GM12891 (cell line): Measurements from ENCODE around the gene ZBTB43.

Experiments used
- DNase-seq: peaks from one replicate; pipeline ENCODE4 v3.0.0; 2011; ENCODE audit warnings: low spot score; ENCODE audit not compliant: insufficient read length
- FAIRE-seq: peaks from 2 replicates; lab custom pipeline; 2011; peaks lifted over from hg19 to GRCh38; lab: Jason Lieb, UNC
- PAX5 ChIP-seq: IDR thresholded peaks from 2 replicates; pipeline ENCODE4 v1.6.1; 2011; ENCODE audit warnings: low read length, moderate library complexity, mild to moderate bottlenecking; ENCODE audit not compliant: insufficient read depth, severe bottlenecking
- POLR2A ChIP-seq: IDR thresholded peaks from 2 replicates; pipeline ENCODE4 v1.6.1; 2011; ENCODE audit warnings: low read depth, low read length, control low read depth
- POLR2AphosphoS5 ChIP-seq: IDR thresholded peaks from 2 replicates; pipeline ENCODE4 v1.6.1; 2011; ENCODE audit warnings: low read depth, low read length, control low read depth
- POU2F2 ChIP-seq: IDR thresholded peaks from 2 replicates; pipeline ENCODE4 v1.6.1; 2011; ENCODE audit warnings: low read depth, mild to moderate bottlenecking, control low read depth, low read length, moderate library complexity
- SPI1 ChIP-seq: IDR thresholded peaks from 2 replicates; pipeline ENCODE4 v1.6.1; 2011; ENCODE audit warnings: low read depth, low read length, control low read depth
- TAF1 ChIP-seq: IDR thresholded peaks from 2 replicates; pipeline ENCODE4 v1.6.1; 2011; ENCODE audit warnings: low read depth, low read length, control low read depth

ZBTB43 gene

DNA sequence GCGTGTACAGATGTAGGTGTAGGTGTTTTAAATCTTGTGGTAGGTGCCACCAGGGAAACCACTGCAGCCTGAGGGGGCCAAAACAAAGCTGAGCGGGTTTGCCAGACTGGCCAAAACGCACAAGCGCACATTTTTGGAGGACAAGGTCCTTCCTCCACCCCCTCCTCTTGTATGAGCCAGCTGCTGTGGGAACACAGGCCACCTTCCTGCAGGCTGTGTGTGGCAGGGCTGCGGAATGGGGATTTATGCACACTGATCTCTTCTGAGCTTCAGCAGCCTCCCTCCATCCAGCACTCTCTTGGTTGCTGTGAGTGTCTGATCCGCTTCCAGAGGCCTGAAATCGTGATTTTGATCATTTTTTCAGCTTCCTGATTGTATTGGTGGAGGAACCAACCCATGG, 22.4 kb downstream of the ZBTB43 start:
- TF ChIP-seq PAX5, result no peak
- no peak for DNase-seq
- no peak for FAIRE-seq

DNA sequence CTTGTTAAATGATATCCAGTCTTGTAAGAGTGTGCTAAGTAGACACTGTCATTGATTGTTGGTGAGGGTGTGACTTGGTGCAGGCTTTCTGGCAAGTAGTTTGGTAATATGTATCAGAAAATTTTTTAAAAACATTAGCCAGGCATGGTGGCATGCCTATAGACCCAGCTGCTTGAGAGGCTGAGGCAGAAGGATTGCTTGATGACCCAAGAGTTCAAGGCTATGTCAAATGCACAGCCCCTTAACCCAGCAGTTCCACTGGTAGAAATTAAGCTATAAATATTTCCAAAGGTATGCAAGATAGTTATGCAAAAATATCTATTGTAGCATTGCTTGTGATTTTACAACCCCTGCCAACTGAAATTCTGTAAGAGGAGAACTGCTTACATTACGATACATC, 24.2 kb downstream of the ZBTB43 start:
- TF ChIP-seq TAF1 (no peak), POLR2A (no peak), PAX5 (no peak), POU2F2 (no peak), SPI1 (no peak), POLR2AphosphoS5 (no peak)
- FAIRE-seq, result no peak
- DNase-seq, result no peak

DNA sequence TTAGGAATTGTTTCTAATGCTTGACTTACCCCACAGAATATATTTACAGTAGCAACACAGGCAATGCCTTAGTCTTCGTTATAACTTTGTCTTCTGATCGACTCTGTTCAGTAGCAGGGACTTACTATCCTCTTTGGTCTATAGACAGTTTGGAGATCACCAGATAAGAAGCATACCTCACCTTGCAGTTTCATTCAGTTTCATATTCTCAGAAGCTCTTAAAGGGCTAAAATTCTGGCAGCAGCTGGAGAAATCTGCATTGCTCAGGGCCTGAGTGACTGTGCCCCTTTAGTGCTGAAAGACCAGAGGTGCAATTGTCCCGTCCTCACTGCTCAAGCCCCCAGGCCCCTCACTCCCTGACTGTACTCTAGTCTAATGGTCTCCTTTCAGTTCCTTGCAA, 26.0 kb downstream of the ZBTB43 start:
- TF ChIP-seq POLR2A (no peak), TAF1 (no peak), SPI1 (no peak), PAX5 (no peak), POLR2AphosphoS5 (no peak), POU2F2 (no peak)
- DNase-seq (no peak), FAIRE-seq (no peak)

DNA sequence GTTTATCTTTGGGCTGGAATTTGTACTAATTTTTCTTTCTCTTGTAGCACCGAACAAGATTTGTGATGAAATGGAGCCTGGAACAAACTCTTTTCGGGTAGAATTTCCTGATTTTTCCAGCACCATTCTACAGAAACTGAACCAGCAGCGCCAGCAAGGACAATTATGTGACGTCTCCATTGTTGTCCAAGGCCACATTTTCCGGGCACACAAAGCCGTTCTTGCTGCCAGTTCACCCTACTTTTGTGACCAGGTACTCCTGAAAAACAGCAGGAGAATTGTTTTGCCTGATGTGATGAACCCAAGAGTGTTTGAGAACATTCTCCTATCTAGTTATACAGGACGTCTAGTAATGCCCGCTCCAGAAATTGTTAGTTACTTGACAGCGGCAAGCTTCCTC, 27.6 kb downstream of the ZBTB43 start:
- no peak for FAIRE-seq
- DNase-seq, result no peak
- TF ChIP-seq POU2F2 (no peak), SPI1 (no peak), POLR2AphosphoS5 (no peak), PAX5 (no peak), TAF1 (no peak), POLR2A (no peak)

DNA sequence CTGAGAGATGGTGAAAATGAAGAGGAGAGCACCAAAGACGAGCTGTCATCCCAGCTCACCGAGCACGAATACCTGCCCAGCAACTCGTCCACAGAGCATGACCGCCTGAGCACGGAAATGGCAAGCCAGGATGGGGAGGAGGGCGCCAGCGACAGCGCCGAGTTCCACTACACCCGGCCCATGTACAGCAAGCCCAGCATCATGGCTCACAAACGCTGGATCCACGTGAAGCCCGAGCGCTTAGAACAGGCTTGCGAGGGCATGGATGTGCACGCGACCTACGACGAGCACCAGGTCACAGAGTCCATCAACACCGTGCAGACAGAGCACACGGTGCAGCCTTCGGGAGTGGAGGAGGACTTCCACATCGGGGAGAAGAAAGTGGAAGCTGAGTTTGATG, 28.2 kb downstream of the ZBTB43 start:
- TF ChIP-seq POLR2A (no peak), PAX5 (no peak), POLR2AphosphoS5 (no peak)
- FAIRE-seq, result no peak
- DNase-seq, result no peak

DNA sequence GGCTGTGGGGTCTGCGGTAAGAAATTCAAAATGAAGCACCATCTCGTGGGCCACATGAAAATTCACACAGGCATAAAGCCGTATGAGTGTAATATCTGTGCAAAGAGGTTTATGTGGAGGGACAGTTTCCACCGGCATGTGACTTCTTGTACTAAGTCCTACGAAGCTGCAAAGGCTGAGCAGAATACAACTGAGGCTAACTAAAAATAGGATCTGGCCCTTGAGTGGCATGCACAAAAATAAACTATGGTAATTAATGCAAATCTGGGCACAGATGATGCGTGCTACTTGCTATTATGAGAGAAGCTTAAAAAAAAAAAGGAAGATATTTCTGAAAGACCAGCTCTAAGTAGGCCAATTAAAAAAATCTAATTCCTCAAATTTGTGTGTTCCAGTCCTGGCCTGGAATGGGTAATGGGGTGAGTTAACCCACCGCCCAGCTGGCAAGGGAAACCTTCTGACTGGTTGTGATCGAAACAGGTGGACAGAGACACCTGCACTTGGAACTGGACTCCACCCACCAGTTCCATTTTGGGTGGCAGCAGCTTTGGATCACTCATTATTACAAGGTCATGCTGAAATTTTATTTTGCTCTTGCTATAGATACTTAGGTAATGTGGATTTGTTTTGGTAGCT, 29.0 kb downstream of the ZBTB43 start:
- TF ChIP-seq SPI1, result no peak
- TF ChIP-seq PAX5, result no peak
- TF ChIP-seq POLR2AphosphoS5, result no peak
- TF ChIP-seq TAF1, result no peak
- no peak for TF ChIP-seq POU2F2
- no peak for TF ChIP-seq POLR2A
- FAIRE-seq, result no peak
- no peak for DNase-seq

DNA sequence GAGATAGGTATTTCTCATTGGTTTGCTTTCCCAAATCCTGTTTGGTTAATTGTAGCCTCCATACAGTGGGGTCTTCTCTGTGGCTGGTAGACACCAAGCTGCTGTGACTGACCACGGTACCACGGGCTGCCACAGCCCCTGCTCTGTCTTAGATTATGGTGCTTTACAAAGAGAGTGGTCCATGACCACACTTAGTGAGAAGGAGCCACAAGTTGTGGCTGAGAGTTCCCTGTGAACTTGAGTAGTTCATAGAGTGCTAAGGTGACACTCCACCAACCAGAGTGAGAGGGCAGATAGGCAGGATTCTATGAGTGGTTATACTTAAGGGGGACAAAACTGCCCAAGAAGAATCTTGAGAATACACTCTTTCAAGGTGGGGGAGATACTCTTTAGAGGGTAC, 29.8 kb downstream of the ZBTB43 start:
- TF ChIP-seq TAF1 (no peak), SPI1 (no peak), PAX5 (no peak), POLR2A (no peak)
- DNase-seq, result no peak
- peak; percentile 23 for FAIRE-seq

DNA sequence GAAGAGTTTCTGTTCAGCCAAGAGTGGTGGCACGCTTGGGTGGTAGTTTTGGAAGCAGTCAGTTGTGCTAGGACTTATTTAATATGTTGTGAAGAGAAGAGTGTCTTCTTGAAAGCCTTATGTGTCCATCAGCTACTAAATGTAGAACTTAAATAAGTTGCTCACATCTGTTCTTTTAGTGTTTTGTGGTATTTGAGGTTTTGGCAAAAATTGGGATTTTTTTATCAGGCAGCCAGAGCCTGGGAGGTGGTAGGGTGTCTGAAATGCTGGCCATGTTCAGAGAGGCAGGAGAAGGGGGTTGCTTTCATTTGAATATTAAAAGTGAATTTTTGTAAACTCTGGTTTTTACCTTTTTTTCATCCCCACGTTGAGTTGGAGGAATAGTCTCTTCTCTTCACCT, 31.4 kb downstream of the ZBTB43 start:
- DNase-seq (no peak), FAIRE-seq (no peak)
- no peak for TF ChIP-seq PAX5
- no peak for TF ChIP-seq POLR2A
- no peak for TF ChIP-seq POU2F2
- TF ChIP-seq SPI1, result no peak

DNA sequence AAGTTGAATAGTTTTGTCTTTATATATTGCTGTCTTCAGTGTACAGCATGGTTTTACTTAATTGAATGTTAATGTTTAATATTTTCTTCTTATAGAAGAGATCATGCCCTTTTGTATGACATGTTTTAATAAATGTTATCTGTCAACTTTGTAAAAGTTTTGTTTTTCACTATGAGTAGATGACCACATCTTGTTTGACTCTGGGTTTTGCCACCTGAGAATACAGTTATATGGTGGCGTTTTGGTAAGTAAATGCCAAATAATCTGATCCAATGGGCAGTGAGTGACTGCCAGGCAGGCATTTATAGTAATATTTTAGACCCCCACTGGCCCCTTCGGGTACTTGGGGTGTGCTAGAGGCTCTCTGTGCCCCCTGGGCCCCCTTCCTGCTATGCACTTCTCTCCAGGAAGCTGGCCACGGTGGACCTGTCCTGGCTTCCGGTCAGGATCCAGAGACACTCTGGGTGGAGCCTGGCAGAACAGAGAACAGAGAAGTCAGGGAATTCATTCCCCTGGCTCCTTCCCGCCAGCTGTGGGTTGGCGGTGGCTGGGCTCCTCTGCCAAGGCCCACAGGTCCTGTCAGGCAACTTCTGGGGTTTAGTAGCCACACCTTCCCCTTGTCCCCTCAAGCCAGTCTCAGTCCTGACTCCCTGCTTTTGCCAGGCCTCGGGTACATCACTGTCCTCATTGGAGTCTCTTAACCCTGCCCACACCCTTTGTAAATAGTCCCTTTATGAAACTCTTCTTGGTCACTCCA, 33.4 kb downstream of the ZBTB43 start:
- FAIRE-seq (no peak), DNase-seq (no peak)
- 0 out of 2 replicates have a peak, but pooled peaks have one; percentile 7 for TF ChIP-seq POLR2A
- no peak for TF ChIP-seq POLR2AphosphoS5

DNA sequence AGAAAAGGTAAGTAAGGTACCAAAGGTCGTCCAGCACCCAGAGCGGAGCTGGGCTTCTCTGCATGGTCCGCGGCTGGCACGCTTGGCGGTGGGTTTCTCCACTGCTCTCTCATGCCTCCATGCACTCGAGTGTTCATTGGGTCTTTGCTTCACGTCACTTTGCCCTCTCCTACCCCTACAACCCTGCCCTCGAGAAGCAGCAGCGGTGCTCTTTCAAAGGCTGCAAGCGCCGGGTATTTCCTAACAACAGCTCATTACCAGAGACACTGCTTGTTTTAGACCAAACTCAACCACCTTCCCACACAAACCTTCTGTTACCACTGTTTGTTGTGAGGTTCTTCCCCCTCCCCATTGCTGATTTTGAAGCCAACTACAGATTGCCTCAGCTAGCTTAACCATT, 34.1 kb downstream of the ZBTB43 start:
- DNase-seq (no peak), FAIRE-seq (peak; percentile 48)
- TF ChIP-seq POU2F2, result no peak
- no peak for TF ChIP-seq TAF1
- TF ChIP-seq POLR2A, result no peak
- TF ChIP-seq SPI1, result no peak
- no peak for TF ChIP-seq PAX5
- TF ChIP-seq POLR2AphosphoS5, result no peak
